ENCODE data around the gene KLHL10. TPM values are rescaled to one million over a fixed set of nuclear protein-coding genes. Genes with fewer than 3 reads are reported as not detected.

The KLHL10 gene
- total and polyA plus RNA-seq, 2 of the 13 experiments (the other 11 are each of a cell fraction or from before 2014, with no cell fraction given): 0.04 to 0.08 TPM

GRCh38 chr17:41810659-41811548 is 26.7 kb upstream of the KLHL10 start (continued):
- TF ChIP-seq U2AF2 (IDR thresholded peaks at IDR 0.05; ENCODE audit: low read depth, low read length) (no peak), ZNF816 (CRISPR knock-in tag; IDR thresholded peaks at IDR 0.05; ENCODE audit: borderline replicate concordance) (no peak), MAZ (IDR thresholded peaks at IDR 0.05; ENCODE audit: borderline replicate concordance, low read depth, low read length) (no peak), MAZ (CRISPR knock-in tag; IDR thresholded peaks at IDR 0.05; ENCODE audit: low read depth) (no peak; the same call in 1 of the 2 replicates), HMG20A (CRISPR knock-in tag; IDR thresholded peaks at IDR 0.05; ENCODE audit: borderline replicate concordance) (no peak), TERF1 (CRISPR knock-in tag; IDR thresholded peaks at IDR 0.05) (no peak), ZNF33A (CRISPR knock-in tag; IDR thresholded peaks at IDR 0.05; ENCODE audit: borderline replicate concordance) (no peak), ZFP62 (CRISPR knock-in tag; IDR thresholded peaks at IDR 0.05) (no peak), CREB1 (IDR thresholded peaks at IDR 0.05) (no peak), CREB1 (CRISPR knock-in tag; IDR thresholded peaks at IDR 0.05) (no peak), JUND (CRISPR knock-in tag; IDR thresholded peaks at IDR 0.05) (no peak), ZNF430 (CRISPR knock-in tag; IDR thresholded peaks at IDR 0.05) (no peak), HNRNPL (IDR thresholded peaks at IDR 0.05; ENCODE audit: low read depth, low read length) (no peak), ZMAT5 (CRISPR knock-in tag; IDR thresholded peaks at IDR 0.05; ENCODE audit: borderline replicate concordance, low read depth) (no peak), KDM5A (IDR thresholded peaks at IDR 0.05; ENCODE audit: borderline replicate concordance, low read length) (no peak), XRCC5 (optimal IDR thresholded peaks at IDR 0.05; ENCODE audit: low read length) (peak; percentile 75), TEAD2 (CRISPR knock-in tag; IDR thresholded peaks at IDR 0.05) (0 out of 2 replicates have a peak, but pooled peaks have one; percentile 15), ZNF570 (CRISPR knock-in tag; IDR thresholded peaks at IDR 0.05; ENCODE audit: borderline replicate concordance) (no peak), JUNB (CRISPR knock-in tag; IDR thresholded peaks at IDR 0.05; ENCODE audit: borderline replicate concordance) (no peak), SOX6 (IDR thresholded peaks at IDR 0.05) (no peak), SOX6 (CRISPR knock-in tag; IDR thresholded peaks at IDR 0.05) (0 out of 2 replicates have a peak, but pooled peaks have one; percentile 11), HIC2 (CRISPR knock-in tag; IDR thresholded peaks at IDR 0.05; ENCODE audit: low read depth) (no peak), NFE2L1 (CRISPR knock-in tag; IDR thresholded peaks at IDR 0.05; ENCODE audit: borderline replicate concordance) (peak; percentile 35; the same call in 1 of the 2 replicates), ZSCAN29 (CRISPR knock-in tag; conservative IDR thresholded peaks at IDR 0.05) (no peak), ZNF678 (CRISPR knock-in tag; IDR thresholded peaks at IDR 0.05) (no peak), ZNF207 (IDR thresholded peaks at IDR 0.05; ENCODE audit: borderline replicate concordance) (no peak), IRF9 (CRISPR knock-in tag; IDR thresholded peaks at IDR 0.05; ENCODE audit: borderline replicate concordance) (no peak)
